ENCODE data around the gene NRG3. TPM values are rescaled to one million over a fixed set of nuclear protein-coding genes. Genes with fewer than 3 reads are reported as not detected.

Gene NRG3
- total and polyA plus RNA-seq, 2 donors (not counting 1 experiment from before 2014, with no cell fraction given): 0.06 TPM; not detected in 1

- H3K4me3 Mint-ChIP-seq: no peak overlapping the region
- POLR2A ChIA-PET: no interaction called here
- no peaks in the 10 kb centered on the region for H3K79me2 ChIP-seq (ENCODE audit: control insufficient read depth, insufficient read depth, low read length)
- no peaks in the 10 kb centered on the region for H4K20me1 ChIP-seq (ENCODE audit: control insufficient read depth, insufficient read depth, low read length, poor library complexity, severe bottlenecking)
- no CpG with 5 or more reads among the region's 1 CpG for WGBS (ENCODE audit: insufficient coverage)
- peaks cover 2% of the 10 kb centered on the region for H3K4me1 Mint-ChIP-seq
- peaks cover 18% of the 10 kb centered on the region for H3K27me3 Mint-ChIP-seq
- H3K4me2 ChIP-seq (replicated peaks; ENCODE audit: low read depth, low read length, poor library complexity, severe bottlenecking): no peak overlapping the region
- H3K27ac ChIP-seq (ENCODE audit: low read length in 2 of 2): no peak overlapping the region
- no peak for TF ChIP-seq EZH2 (IDR thresholded peaks at IDR 0.05; ENCODE audit: borderline replicate concordance, insufficient read depth, low read depth, low read length, poor library complexity, severe bottlenecking)
- TF ChIP-seq, protein P1, sequence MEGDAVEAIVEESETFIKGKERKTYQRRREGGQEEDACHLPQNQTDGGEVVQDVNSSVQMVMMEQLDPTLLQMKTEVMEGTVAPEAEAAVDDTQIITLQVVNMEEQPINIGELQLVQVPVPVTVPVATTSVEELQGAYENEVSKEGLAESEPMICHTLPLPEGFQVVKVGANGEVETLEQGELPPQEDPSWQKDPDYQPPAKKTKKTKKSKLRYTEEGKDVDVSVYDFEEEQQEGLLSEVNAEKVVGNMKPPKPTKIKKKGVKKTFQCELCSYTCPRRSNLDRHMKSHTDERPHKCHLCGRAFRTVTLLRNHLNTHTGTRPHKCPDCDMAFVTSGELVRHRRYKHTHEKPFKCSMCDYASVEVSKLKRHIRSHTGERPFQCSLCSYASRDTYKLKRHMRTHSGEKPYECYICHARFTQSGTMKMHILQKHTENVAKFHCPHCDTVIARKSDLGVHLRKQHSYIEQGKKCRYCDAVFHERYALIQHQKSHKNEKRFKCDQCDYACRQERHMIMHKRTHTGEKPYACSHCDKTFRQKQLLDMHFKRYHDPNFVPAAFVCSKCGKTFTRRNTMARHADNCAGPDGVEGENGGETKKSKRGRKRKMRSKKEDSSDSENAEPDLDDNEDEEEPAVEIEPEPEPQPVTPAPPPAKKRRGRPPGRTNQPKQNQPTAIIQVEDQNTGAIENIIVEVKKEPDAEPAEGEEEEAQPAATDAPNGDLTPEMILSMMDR (IDR thresholded peaks at IDR 0.05): no peak
- no peaks in the 10 kb centered on the region for H3K36me3 ChIP-seq (replicated peaks in 1 of 2; ENCODE audit: control extremely low read depth in 1 of 2, control insufficient read depth in 1 of 2, extremely low read depth in 1 of 2, insufficient read depth in 2 of 2, low read length in 1 of 2)
- peaks cover 0 to 5% (median 5%) of the 10 kb centered on the region in 4 experiments for H3K27me3 ChIP-seq (replicated peaks in 1 of 4; ENCODE audit: control extremely low read depth in 1 of 4, control insufficient read depth in 3 of 4, insufficient read depth in 4 of 4, low read length in 3 of 4)
- H3K4me1 ChIP-seq (ENCODE audit: control insufficient read depth in 2 of 2, insufficient read depth in 2 of 2, low read length in 2 of 2): no peaks in the 10 kb centered on the region
- H3K9me3 Mint-ChIP-seq (ENCODE audit: insufficient read depth): no peaks in the 10 kb centered on the region
- no peak overlapping the region for H2AFZ ChIP-seq (ENCODE audit: insufficient read depth, low read depth, low read length, poor library complexity, severe bottlenecking)
- no peak overlapping the region for H3K9ac ChIP-seq (ENCODE audit: low read length)
- DNase-seq: no peak
- no peaks in the 10 kb centered on the region for H3K9me3 ChIP-seq (ENCODE audit: control extremely low read depth in 1 of 3, control insufficient read depth in 2 of 3, insufficient read depth in 1 of 3, low read length in 2 of 3)
- intact Hi-C loops (cut with micrococcal nuclease): no loop called here
- ATAC-seq (ENCODE audit: low read depth): no peak
- CTCF ChIA-PET: no interaction called here
- no peak overlapping the region for H3K4me3 ChIP-seq (ENCODE audit: control extremely low read depth in 1 of 5, extremely low read depth in 1 of 5, insufficient read depth in 1 of 5, low read depth in 2 of 5, low read length in 4 of 5)
- no peak overlapping the region for H3K27ac Mint-ChIP-seq
These were observed 7.0 kb downstream of the NRG3 start for GRCh38 chr10:81882011-81882410.

- Mint-ChIP-seq H3K4me1 (no peaks in the 10 kb centered on the region), H3K9me3 (ENCODE audit: insufficient read depth) (no peaks in the 10 kb centered on the region), H3K27me3 (peaks cover 6% of the 10 kb centered on the region), H3K4me3 (no peak overlapping the region), H3K27ac (no peak overlapping the region)
- Histone ChIP-seq H3K36me3 (replicated peaks in 1 of 2; ENCODE audit: control extremely low read depth in 1 of 2, control insufficient read depth in 1 of 2, extremely low read depth in 1 of 2, insufficient read depth in 2 of 2, low read length in 1 of 2) (no peaks in the 10 kb centered on the region), H4K20me1 (ENCODE audit: control insufficient read depth, insufficient read depth, low read length, poor library complexity, severe bottlenecking) (no peaks in the 10 kb centered on the region), H3K9me3 (ENCODE audit: control extremely low read depth in 1 of 3, control insufficient read depth in 2 of 3, insufficient read depth in 1 of 3, low read length in 2 of 3) (no peaks in the 10 kb centered on the region), H3K27me3 (replicated peaks in 1 of 4; ENCODE audit: control extremely low read depth in 1 of 4, control insufficient read depth in 3 of 4, insufficient read depth in 4 of 4, low read length in 3 of 4) (no peaks in the 10 kb centered on the region), H3K27ac (ENCODE audit: low read length in 2 of 2) (no peak overlapping the region), H3K4me3 (ENCODE audit: control extremely low read depth in 1 of 5, extremely low read depth in 1 of 5, insufficient read depth in 1 of 5, low read depth in 2 of 5, low read length in 4 of 5) (no peak overlapping the region), H3K4me2 (replicated peaks; ENCODE audit: low read depth, low read length, poor library complexity, severe bottlenecking) (no peak overlapping the region), H3K79me2 (ENCODE audit: control insufficient read depth, insufficient read depth, low read length) (no peaks in the 10 kb centered on the region), H3K9ac (ENCODE audit: low read length) (no peak overlapping the region), H3K4me1 (ENCODE audit: control insufficient read depth in 2 of 2, insufficient read depth in 2 of 2, low read length in 2 of 2) (no peaks in the 10 kb centered on the region), H2AFZ (ENCODE audit: insufficient read depth, low read depth, low read length, poor library complexity, severe bottlenecking) (no peak overlapping the region)
- POLR2A ChIA-PET: no interaction called here
- no peak for DNase-seq
- no peak for TF ChIP-seq EZH2 (IDR thresholded peaks at IDR 0.05; ENCODE audit: borderline replicate concordance, insufficient read depth, low read depth, low read length, poor library complexity, severe bottlenecking)
- TF ChIP-seq, protein P1 (IDR thresholded peaks at IDR 0.05): no peak
- CTCF ChIA-PET: no interaction called here
- no CpG with 5 or more reads among the region's 1 CpG for WGBS (ENCODE audit: insufficient coverage)
- ATAC-seq (ENCODE audit: low read depth): no peak
- intact Hi-C loops (cut with micrococcal nuclease): no loop called here
These were observed 9.9 kb downstream of the NRG3 start for GRCh38 chr10:81884856-81885255.
